GM21723 (cell line): ENCODE results near the gene PRKN.
"Not testable (repeated sequence)": the region's sequence is repeated elsewhere in the genome, so short reads cannot be mapped to it uniquely, and the experiment has no call there.

Experiments
- ATAC-seq: cut with Tn5 transposase; IDR thresholded peaks from one replicate; pipeline ENCODE4 v1.9.1; 2021; ENCODE audit warnings: mild to moderate bottlenecking, moderate library complexity; ENCODE audit not compliant: unreplicated experiment

The PRKN gene

DNA sequence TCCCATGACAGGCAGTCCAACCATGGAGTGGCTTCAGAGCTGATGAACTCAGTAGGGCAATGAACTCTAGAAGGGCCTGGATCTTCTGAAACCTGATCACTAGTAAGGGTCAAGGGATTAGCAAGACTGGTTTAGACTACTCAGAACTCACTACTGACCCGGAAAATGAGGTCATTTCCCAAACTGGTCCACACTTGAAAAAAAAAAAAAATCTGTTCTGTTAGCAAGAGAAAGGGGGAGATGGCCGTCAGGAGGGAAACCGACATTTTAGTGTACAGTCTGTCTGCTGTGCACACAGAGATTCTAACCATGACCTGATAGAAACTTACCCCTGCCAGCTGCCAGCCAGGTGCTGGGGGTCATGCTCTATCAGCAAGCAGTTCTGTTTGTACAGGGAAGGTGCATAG, 1191.3 kb downstream of the PRKN start:
- no peak for ATAC-seq

DNA sequence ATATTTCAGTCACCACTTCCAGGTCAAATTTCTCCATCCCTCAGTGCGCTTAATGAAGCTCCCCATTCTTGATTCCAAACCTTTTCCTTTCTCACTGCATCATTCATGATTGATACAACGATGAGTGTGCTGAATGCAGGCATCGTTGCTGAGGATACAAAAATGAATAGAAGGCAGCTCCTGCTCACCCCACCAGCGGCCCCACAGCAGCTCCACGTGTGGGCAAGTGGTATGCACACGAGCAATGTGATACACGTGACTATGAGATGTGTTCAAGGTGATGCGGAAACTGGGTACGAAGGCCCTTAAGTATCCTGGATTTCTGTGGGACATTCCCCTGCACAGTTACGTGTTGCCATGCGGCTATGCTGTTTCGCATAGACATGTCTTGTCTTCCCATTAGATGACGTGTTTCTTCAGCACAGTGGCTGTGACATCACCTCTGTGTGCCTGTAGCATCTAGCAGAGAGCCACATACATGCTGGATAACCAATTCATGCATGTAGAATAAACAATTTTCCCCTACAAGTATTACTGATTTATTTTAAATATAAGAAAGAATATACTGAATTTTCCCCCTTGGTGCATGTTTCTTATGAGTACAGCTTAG, 1193.2 kb downstream of the PRKN start:
- no peak for ATAC-seq

DNA sequence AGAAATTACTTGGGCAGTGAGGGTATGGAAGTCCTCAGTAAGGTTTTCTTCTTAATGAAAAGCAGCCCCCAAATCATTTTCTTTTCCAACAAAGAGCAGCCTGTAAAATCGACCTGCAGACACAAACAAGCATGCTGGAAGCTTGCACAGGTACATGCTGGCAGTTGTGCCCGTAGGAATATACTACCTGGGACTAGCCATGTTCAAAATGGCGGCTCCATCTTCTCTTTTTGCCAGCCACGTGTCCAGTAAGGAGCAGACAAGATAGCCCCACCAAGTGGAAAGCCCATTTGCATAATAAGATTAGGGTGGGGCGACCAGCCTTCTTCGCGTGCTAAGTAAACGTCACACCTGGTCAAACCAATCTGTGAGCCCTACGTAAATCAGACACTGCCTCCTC, 1194.3 kb downstream of the PRKN start:
- no peak for ATAC-seq

DNA sequence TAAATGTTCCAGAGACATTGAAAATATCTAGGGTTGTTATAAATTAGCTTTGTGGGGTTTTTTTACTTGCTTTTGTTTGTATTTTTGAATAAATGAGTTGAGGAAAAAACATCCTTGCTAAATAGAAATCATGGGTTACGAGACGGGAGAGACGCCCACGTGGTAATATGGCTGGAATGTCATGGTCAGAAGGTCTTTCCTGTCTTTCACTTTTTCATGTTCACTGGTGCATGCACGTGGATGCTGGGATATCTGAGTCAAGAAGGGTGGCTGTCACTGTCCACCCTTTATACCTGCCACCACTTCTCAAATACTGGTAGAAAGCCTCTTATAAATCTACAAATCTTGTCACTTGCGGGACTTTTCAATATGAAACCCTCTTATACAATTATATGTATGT, 1195.0 kb downstream of the PRKN start:
- ATAC-seq, result no peak

DNA sequence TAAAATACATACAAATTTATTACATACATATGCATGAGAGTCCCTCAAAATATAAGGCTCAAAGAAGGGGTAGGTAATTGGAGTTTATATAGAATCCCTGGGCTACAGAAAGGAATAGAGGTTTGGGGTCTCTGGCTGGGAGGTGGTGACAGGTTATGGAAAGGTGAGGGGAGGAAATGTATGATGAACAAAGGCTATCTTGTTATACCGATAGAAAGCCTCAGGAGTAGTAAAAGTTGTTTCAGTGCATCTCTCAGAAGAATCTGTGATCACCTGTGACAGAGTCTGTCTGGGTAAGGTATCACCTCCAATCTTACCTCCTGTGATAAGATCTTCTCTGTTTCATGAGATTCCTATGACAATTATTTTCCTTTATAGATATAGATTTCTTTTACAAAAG, 1200.8 kb downstream of the PRKN start:
- ATAC-seq, result no peak

DNA sequence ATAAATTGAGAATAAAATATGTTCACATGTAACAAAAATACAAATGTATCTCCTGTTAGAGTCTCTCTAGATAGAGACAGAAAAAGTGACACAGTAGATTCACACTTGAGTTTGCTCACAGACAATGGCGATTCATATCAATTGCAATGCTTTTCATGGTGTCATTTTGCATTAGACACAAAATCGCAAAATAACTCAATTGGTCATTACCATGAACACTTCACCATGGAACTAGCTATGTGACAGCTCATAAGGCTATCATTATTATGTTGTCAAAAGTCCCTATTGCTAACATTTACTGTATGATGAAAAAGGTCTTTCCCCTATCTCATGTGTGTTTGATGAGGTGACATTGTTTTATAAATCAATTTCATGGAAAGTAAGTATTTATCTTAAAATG, 1204.2 kb downstream of the PRKN start:
- ATAC-seq, result no peak

DNA sequence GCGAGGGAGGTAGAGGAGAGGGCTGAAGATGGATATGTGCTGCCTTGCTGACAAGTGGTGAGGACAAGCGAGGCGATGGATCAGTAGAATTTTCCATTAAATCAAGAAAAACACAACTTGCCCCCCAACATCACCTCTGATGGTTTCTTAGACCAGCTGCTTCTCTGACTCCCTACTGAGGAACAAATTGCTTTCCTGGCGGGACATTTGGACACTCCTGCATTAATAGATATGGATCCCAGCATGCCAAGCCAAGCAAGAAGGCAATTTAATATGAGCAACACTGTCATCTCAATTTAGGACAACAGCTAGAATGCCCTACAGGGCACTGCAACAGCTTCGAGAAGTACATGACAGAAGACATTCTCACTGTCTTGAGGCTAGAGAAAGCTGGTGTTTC, 1205.3 kb downstream of the PRKN start:
- no peak for ATAC-seq

DNA sequence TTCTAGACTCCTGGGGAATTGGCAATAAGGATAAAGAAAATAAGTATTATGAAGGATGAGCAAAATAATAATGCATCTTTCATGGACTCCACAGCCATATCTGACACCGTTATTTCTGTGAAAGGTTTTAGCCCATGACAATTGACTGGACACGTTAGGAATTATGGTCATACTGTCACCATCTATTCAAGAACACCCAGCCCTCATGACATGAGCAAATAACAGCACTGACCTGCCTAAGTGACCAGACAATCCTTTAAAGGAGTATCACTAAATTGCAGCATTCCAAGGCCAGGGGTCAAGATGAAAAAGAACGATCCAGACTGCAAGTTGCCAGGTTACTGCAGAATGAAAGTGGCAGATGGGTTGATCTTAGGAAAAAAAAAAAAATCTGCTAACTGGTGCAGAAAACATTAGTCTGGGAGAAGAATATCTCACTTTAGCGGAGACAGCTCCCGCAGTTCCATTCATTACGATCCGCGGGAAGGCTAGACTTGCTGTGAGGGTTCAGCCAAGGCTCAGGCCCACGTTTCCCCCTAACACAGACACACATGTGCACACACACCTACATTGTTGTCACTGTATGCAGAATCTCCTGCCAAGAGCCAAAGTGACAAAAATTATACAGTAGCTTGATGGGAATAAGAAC, 1216.0 kb downstream of the PRKN start:
- ATAC-seq, result no peak

DNA sequence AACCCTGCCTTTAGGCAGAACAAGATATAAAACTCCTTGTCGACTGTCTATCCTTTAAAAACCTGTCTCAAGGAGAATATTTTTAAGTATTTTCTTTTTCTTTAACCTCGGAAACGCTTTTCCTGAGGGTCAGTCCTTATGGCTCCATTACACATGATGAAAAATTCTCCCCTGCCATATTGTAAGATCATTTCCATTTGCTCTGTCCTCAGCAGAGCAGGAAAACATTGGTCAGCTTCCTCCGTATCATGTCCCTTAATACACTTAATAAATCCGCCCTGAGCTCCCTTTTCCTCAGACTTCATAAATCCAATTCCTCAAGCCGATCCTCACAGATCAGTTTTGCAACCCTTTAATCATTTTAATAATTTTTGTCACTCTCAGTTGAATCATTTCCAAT, 1219.2 kb downstream of the PRKN start:
- no peak for ATAC-seq

DNA sequence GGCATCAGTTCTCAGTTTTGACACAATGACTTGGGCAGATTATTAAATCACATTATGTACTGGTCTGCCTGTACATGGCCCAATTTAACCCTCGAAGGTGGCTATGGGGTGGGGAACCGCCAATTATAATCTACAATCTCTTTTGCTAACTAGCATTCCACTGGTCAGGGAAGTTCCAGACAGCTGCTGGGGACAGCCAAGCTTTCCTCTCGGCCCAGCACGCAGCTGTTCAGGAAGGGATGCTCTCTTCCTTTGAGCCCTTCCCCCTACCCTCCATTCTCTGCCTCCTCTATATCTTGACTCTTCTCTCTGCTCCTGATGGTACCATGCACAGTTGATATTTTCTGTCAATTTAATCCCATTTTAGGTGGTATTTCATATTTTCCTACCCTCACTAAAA, 1220.2 kb downstream of the PRKN start:
- no peak for ATAC-seq

DNA sequence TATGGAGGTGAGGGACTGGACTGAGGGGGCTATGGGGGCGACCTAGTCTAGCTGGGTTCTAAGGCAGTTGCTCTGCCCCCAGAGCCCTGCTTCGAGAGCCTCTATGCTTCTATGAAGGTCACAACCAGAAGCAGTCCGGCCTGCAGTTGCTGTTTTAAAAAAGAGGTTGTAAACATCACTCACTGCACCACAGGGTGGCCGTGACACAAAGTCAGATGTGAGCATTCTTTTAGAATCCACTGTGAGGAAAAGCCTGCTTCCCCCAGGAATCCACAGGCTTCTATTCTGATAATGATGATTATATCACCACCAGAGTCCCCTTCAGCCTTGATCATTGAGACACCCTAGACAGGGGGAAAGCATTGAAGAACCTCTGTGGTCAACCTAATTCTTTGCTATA, 1224.0 kb downstream of the PRKN start:
- ATAC-seq, result no peak

DNA sequence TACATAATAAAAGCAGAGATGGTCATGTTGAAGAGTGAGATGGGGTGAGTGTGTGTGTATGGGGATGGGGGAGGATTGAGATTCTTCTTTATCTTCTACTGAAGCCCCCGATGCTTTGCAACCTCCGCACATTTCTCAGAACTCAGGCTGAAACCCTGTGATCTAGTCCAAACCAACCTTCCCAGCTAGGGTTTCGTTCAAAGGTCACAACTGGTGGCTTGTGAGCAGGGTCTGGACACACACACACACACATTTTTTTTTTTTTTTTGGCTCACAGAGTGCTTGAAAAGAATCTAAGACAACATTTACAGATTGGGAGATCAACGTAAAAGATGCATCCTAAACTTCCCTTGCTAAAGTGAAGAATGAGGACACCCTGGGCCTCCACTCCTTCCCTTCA, 1228.7 kb downstream of the PRKN start:
- ATAC-seq, result no peak

DNA sequence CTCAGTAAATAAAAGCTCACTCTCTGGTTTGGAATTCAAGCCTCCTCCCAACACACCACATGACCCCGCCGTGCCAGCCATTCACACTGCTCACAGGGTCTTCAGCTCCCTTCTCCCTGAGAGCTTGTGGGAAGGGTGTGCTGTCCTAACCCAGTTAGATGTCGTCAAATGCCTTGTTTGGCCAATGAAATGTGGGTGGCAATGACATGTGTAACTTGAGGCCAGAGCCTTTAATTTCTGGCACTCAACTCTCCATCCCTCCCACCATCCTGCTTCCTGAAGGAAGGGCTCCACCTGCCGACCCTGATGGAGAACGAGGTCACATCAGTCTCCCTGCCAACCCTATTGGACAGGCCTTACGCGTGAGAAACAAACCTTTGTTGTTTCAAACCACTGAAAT, 1229.2 kb downstream of the PRKN start:
- no peak for ATAC-seq

DNA sequence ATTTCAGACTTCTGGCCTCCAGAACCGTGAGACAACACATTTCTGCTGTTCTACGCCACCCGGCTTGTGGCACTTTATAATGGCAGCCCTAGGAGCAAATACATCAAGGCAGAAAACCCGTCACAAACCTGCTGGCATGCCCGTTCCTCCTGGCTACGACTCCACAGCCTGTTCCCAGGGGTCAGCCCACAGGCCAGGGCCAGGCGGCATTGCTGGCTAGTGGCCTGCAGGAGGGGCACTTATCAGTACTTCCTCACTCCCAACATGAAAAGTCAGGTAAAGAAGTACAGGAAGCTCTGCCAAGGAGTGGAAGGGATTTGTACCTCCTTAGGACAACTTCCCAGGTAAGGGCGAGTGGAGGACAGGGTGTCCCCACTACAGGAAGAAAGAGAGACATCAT, 1230.6 kb downstream of the PRKN start:
- ATAC-seq, result no peak

DNA sequence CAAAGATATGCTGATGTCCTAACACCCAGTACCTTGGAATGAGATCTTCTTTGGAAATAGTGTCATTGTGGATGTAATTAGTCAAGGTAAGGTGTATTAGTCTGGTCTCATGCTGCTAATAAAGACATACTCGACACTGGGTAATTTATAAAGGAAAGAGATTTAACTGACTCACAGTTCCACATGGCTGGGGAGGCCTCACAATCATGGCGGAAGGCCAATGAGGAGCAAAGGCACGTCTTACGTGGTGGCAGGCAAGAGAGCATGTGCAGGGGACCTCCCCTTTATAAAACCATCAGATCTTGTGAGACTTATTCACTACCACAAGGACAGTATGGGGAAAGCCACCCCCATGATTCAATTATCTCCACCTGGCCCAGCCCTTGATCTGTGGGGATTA, 1231.3 kb downstream of the PRKN start:
- ATAC-seq, result not testable (repeated sequence)

DNA sequence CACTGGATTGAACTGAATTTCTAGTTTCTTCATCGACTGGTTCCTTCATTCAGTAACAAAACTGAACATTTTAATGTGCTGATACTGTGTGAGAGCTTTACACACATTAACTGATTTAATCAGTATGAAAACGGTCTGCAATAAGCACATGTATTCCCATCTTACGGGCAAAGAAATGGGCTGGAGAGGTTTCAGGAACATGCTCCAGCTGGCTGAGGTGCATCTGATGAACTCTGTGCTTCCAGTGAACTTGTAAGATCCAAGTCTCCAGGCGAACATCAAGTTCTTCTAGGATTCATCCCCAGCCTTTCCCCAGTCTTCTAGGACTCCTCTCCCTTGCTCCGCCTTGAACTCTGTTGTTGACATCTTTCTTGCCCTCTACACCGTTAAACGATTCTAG, 1233.0 kb downstream of the PRKN start:
- no peak for ATAC-seq

DNA sequence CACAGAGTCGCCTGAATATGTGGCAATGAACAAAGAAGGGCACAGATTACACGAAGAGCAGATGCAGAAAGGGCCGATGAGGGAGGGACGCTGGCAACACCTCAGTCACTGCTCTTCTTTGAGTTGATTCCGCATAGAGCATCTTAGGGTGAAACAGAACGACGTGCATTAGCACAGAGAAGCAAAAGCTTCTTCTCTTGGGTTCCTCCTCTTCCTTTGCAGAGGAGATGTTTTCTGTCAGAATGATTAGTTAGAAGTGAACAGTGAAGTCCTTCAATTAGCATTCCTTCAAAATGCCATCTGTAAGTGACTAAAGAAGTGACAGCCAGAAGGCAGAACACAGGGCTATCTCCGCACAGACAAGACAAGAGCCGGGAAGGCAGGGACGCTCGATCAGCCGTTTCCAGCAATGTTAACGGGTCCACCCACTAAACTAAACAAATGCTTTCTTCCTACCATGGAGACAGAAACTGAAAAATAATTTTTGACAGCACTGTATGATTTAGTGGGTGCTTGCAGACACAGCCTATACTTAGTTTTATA, 1233.9 kb downstream of the PRKN start:
- no peak for ATAC-seq

DNA sequence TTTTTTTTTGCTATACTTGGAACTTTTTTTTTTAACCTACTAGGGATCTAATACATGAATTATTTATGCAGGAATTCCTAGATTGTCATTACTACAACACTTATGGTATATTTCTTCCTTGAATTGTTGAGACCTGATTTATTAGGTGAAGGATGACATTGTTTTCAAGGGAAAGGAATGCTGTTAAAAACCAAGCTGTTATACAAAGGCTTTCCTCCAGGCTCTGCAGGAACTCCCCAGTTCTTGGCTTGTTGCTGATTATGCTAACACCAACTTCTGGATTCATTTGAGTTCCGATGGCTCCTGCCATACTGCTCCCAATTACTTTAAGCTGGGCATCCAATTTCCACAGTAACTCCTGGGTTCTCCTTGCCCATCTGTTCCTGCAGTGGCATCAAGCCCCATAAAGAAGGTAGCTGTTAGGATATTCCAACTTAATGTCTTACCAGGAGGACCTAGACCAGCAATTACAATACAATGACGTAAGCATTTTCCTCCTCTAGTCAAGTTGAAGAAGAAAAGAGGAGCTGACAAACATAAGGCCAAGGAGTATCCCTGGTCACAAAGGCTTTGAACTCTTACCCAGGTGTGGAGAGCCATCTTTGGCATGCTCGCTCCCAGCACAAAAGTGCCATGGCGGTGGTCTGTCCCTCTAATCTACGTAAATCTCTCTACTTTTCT, 1237.8 kb downstream of the PRKN start:
- ATAC-seq, result no peak

DNA sequence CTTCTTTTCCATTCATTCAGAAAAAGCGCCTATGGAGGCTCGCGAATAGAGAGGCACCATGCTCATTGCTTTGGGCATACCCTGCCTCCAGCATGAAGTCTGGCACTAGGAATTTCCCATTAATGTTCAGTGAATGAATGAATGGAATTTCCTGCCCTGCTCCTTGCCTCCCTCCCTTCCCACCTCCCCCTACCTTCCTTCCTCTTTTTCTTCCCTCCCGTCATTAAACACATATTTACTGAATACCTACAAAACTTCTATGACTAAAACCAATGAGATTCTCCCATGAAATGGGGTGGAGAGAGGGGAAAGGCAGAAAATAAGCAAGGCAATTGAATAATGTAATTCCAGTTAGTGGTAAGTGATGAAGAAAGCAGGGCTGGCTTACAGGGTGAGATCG, 1239.9 kb downstream of the PRKN start:
- ATAC-seq, result no peak

DNA sequence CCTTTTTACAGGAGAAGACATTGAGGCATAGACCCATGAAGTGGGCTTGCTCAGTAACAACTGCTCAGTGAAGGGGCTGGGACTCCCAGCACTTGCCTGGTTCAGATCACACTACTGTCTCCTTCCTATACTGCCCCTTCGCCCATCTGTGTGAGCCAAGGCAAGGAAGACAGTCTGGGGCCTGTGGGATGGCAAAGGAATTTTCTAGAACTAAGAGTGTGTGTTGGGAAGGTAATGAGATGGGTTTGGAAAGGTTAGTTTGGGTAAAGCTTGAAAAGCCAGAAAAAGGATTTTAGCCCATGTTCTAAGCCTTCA, 1240.4 kb downstream of the PRKN start:
- ATAC-seq, result no peak

DNA sequence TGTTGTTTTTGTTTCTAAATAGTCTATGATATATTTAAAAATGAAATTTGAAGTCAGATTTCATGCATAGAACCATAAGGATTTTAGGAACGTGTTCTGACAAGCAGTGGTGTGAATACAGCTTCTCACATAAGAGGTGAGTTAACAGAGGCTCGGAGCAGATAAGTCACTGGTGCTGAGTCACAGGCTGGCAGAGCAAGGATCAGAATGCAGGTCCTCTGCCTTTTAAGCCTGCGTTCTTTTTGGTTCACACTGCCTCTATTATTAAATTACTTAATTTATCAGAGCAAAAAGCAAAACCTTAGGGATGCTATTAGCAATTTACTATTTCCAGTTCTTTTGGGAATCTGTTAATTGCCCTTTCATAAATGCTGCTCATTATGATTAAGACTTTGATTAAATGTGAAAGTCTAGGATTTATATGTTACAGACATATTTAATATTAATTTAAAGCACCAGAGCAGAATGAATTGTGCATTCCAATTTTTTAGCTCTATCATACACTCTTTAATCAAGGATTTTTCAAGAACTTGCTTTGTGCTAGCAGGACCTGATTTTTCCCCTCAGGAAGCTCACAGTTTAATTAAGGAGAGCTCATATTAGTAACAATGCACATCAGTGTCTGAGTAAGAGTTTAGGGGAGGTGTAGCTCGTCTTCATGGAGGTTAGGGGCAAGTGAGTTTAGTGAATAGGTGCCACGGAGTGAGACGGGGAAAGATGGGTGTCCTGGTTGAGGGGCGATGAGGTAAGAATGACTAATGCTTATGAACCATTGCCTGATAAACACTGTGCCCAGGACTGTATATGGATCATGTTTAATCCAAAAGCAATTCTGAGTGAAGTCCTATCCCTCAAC, 1241.0 kb downstream of the PRKN start:
- ATAC-seq, result no peak

DNA sequence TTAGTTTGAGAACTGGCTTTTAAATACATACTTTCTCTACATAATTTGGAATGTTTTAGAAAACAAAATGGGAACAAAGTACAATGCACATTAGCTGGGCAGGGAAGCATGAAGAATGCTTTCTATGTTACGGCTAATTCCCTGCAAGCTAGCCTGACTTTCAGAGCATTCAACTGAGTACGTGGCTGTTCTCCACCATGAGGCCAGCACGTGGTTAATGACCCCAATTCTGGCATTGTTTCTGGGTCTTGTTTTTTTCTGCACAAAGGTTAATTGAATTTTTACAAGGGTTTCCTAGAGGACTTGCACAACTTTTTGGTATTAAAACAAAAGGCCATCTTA, 1245.1 kb downstream of the PRKN start:
- no peak for ATAC-seq
